Measurements from ENCODE around the gene CNOT6L.
"Not testable (repeated sequence)": the region's sequence is repeated elsewhere in the genome, so short reads cannot be mapped to it uniquely, and the experiment has no call there.

The CNOT6L gene

GRCh38 chr4:77782102-77782835 is 36.9 kb downstream of the CNOT6L start:
- no peak for DNase-seq (ENCODE audit: low read depth)

GRCh38 chr4:77780762-77781161 is 38.4 kb downstream of the CNOT6L start:
- not testable (repeated sequence) for DNase-seq (ENCODE audit: low read depth)

DNA sequence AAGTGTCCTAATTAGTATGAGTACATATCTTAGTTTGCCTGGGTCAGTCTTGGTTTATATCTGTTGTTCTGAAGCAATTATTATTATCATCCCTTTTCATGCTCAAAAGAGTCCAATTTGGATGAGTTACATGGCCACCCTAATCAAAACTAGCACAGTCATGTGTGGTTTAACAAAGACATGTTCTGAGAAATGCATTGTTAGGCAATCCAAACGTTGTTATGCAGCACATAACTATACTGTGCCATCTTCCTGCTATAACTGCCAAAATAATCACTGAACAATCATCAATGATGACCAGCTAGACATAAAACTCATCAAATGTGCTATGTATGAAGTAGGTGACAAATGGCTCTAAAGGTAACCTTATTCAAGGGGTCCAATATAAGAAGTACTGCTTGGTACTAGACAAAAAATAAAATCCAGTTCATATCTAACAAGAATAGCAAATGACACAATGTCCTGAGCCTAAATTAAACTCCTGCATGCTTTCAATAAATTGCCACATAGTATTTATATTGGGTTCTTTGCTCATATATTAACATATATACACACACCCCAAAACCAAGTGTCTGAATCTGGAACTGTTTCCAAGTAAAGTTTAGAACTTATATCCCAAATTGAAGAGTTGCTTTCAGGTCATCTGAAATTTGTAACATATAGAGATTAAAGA is 41.9 kb downstream of the CNOT6L start:
- no peak for DNase-seq (ENCODE audit: low read depth)

DNA sequence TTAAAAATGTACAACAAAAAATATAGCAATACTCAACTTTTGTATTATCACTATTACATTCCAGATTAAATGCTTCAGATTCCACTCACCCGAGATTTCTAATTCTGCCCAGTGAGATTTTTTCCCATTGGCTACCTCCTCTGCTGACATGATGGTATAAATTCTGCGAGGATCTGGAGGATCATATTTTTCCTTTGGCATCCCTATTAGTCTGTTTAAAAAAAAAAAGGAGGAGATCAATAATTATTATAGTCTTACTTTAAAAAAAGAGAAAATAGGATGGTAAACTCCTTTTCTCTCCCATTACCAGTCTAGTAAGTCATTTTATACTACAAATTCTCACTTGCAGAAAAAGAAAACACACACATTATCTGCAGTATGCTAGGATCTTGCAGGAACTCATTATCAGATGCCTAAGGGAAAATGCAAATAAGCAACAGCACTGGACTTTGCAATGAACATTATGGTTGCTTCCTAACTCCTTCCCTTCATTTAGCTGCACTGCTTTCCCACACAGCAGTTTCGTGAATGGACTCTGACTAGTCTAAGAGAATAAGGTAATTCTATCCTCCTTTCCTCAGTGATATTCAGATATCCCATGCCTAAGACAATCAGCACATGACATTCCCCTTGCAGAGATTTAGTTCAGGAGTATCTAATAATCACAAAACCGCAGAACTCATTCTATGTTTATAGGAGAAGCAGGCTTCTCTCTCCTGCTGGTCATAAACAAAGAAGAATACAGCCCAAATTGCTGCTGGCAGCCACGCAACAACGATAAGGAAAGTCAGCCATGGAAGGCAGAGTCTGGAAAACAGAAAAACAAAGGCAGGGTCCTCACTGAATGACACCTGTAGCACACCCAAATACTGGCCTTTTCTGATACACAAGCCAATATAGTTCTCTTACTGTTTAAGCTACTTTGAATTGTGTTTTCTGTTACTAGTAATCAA is 42.7 kb downstream of the CNOT6L start:
- DNase-seq (ENCODE audit: low read depth): no peak

DNA sequence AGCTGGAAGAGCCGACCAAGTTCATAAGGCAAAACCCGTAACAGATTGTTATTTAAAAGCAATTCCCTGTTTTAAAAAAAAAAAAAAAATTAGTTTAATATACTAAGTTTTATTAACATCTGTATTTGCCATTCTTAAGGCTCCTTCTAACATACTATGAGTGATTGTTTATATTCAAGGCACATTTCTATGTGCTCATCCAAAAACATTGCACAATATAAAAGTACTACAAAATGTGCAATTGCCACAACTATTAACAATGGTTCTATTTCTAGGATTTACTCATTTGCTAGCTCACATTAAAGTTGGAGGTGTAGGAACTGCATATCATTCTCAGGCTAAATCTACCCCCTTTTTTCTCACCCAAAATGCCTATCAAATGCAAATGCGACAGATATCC is 46.1 kb downstream of the CNOT6L start:
- no peak for DNase-seq (ENCODE audit: low read depth)

DNA sequence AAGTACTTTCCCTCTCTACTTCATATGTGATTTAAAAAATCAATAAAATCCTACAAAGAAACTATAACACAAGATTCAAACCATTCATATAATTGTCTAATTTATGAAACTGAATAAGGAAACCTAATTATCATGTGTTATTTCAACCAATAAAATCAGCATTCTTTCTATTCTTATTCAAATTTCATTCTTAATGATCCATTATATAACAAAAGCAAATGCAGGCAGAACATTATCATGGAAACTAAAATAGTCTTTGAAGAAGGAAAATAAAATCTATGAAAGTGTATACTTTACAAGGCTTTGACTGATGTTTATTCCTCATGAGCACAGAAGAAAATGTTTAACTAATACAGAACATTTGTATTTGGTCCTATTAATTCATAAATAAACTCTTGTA is 47.6 kb downstream of the CNOT6L start:
- no peak for DNase-seq (ENCODE audit: low read depth)

GRCh38 chr4:77765720-77766119 is 53.4 kb downstream of the CNOT6L start:
- no peak for DNase-seq (ENCODE audit: low read depth)

- DNase-seq (ENCODE audit: low read depth): no peak
Observed at GRCh38 chr4:77762531-77762930, 56.6 kb downstream of the CNOT6L start.

DNA sequence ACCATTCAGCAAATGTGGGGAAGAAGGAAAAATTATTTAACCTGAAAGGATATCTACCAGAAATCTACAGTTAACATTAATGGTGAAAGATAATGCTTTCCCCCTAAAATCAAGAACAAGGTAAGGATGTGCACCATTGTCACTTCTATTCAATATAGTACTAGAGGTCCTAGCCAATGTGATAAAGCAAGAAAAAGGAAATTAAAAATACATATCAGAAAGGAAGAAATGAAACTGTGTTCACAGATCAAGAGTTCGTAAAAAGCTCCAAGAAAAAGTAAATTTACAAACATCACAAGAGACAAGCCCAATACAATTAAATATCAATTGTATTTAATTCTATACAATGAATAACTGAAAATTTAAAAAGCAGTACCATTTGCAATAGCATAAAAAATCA is 57.6 kb downstream of the CNOT6L start:
- DNase-seq (ENCODE audit: low read depth): no peak

DNA sequence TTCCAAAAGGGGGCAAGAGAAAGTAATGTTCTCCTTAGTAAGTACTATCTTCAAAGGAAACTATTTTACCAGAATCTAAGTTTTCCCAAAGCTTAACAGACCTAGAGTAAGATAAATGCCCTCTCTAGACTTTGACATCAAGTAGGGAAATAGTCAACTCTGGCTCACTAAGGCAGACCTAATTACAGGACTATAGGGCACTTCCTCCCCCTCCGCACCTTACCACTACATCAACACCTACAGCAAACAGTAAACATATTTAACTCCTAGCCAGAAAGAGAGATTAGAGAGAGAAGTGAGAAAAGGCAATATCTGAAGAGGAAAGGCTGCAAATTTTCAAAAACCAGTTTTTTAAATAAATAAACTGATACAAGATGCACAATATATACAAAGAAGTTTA is 60.4 kb downstream of the CNOT6L start:
- no peak for DNase-seq (ENCODE audit: low read depth)

GRCh38 chr4:77751764-77752163 is 67.4 kb downstream of the CNOT6L start:
- DNase-seq (ENCODE audit: low read depth): no peak

DNA sequence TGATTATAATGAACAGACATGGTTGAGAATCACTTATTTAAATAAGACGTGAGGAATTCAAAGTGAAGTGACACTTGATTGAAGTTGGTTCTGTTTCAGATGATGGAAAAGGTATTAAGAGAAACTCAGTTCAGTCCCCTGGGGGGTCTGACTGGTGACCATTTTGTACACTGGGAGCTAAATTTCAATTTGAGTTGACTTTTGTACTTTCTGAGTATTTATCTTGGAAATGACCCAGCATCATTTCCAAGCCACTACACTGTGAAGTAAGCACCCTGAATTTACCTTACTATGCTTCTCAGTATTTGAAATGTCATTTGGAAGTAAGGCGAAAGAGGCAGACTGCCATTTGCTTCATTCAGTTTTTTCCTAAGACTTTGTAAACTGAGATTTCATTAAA is 73.4 kb downstream of the CNOT6L start:
- no peak for DNase-seq (ENCODE audit: low read depth)

- DNase-seq (ENCODE audit: low read depth): no peak
Observed at GRCh38 chr4:77742054-77742453, 77.1 kb downstream of the CNOT6L start.

DNA sequence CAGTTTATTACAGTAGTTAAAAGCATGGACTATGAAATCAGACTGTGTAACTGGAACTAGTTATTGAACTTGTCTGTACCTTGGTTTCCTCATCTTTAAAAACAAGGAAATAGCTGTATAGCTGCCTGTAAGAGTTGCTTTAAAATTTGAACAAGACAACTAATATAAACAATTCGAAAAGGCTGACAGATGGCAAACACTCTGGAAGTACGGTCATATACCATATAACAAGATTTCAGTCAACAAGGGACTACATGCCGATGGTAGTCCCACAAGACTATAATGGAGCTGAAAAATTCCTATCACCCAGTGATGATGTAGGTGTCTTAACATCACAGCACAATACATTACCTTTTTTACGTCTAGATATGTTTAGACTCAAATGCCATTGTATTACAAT is 78.7 kb downstream of the CNOT6L start:
- no peak for DNase-seq (ENCODE audit: low read depth)

DNA sequence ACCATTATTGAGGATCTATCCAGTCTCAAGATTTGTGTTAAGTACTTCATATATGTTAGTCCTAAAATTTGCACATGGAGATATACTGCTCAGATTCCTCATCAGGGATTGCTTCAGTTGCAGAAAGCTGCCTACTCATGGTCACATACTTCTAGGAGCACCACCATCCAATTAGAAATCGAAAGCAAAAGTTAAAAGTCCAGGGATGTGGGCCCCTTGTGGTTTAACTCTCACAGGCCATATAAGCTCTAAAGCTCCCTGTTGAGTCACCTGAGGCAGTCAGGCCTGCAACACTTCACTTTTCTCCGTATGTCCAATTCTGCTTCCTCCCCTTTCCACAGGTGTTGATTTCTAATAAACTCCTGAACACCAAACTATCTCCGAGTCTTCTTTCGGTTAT is 84.2 kb downstream of the CNOT6L start:
- peak; percentile 2 for DNase-seq (ENCODE audit: low read depth)

GRCh38 chr4:77731656-77732055 is 87.5 kb downstream of the CNOT6L start:
- DNase-seq (ENCODE audit: low read depth): no peak

GRCh38 chr4:77728420-77728819 is 90.7 kb downstream of the CNOT6L start:
- DNase-seq (ENCODE audit: low read depth): no peak

DNA sequence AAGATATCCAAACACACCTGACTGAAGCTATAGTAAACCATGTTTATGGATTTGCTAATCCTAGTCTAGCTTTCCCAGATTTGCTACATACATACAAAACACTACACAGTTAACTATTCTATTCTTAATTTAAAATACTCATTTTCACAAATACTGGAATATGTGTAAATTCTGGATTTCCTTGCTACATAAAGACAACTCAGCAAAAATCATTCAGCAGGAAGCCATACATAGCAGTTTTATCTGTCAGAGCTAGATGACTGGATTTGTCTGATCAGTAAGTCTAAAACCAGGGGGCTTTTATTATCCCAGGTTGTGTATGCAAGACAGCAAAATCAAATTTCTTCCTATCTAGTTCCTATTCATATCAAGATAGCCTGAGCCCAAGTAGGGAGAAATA is 98.1 kb downstream of the CNOT6L start:
- DNase-seq (ENCODE audit: low read depth): no peak

DNA sequence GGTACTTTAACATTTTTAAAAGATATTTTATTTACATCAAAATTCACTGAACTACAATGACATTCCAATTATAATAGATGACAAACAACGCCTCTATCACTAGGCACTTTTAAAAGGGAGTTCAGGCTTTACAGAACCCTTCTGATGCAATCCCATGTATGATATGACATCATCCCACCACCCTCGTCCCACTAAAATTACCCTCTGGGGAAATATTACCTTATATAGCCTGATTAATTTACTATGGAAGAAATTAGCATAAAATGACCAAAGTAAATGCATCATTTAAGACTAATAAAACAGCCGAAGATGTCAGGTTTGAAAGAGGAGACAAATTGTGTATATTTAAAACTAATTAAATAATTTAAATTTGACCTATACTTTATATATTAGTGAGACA is 100.7 kb downstream of the CNOT6L start:
- not testable (repeated sequence) for DNase-seq (ENCODE audit: low read depth)

GRCh38 chr4:77715414-77716290 is 103.5 kb downstream of the CNOT6L start:
- DNase-seq (ENCODE audit: low read depth): no peak

DNA sequence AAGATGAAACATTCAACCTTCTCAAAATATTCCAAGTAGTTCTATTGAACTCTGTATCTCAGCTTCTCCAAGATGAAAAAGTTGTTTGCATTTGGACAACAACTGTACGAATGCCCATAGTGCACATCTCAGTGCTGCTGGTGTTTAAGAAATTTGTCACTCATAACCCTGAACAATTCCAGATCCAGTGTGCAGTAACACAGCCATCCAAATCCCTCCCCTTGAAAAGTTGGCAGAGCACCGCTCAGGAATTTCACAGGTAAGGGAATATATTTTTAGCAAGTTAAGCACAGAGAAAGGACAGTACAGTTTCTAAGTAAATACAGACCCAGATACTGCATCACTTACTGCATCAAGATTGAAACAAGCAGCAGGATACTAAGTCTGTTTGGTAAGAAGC is 104.7 kb downstream of the CNOT6L start:
- DNase-seq (ENCODE audit: low read depth): no peak

DNA sequence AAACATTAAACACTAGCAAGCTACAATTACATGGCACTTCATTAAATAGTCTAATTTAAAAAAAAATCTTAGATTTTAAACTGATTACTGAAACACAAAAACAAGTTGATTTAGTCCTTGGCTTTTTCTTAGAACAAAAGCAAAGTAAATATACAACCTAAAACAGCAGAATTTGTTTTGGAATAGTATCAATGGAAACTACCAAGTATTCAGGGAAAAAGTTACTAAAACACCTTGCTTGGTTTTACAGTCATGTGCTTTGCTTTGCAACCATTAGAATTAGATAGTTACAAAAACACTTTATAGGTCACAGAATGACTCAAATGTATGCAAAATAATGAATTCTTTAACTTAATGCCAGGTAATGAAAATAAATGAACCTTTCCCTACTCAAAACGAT is 105.3 kb downstream of the CNOT6L start:
- DNase-seq (ENCODE audit: low read depth): no peak
